WERI-Rb-1 (cell line): Measurements from ENCODE around the gene KNL1.

Source experiments
- DNase-seq: peaks from one replicate; pipeline ENCODE4 v3.0.0-alpha.2; 2020
- H3K27ac ChIP-seq: fragments of 250-450 bp; sonication (Bioruptor Pico); 2 replicates; pipeline ENCODE4 v1.5.1; 2020; ENCODE audit warnings: mild to moderate bottlenecking, moderate library complexity
- H3K27me3 ChIP-seq: fragments of 250-450 bp; sonication (Bioruptor Pico); 2 replicates; pipeline ENCODE4 v1.5.1; 2021; ENCODE audit warnings: mild to moderate bottlenecking, low read depth, moderate library complexity; ENCODE audit not compliant: insufficient read depth, severe bottlenecking
- H3K36me3 ChIP-seq: fragments of 250-450 bp; sonication (Bioruptor Pico); 2 replicates; pipeline ENCODE4 v1.5.1; 2020; ENCODE audit warnings: mild to moderate bottlenecking, moderate library complexity
- H3K4me3 ChIP-seq: 2 replicates; pipeline ENCODE4 v1.5.1; 2011; ENCODE audit warnings: low read depth, mild to moderate bottlenecking, control low read depth, low read length
- H3K9me3 ChIP-seq: fragments of 250-450 bp; sonication (Bioruptor Pico); 2 replicates; pipeline ENCODE4 v1.5.1; 2021; ENCODE audit warnings: mild to moderate bottlenecking, moderate library complexity; ENCODE audit not compliant: severe bottlenecking
- TF ChIP-seq, protein P1 (sequence below): IDR thresholded peaks from 2 replicates; pipeline ENCODE4 v1.5.1; 2011; ENCODE audit warnings: low read depth, mild to moderate bottlenecking, control low read depth, inconsistent platforms, low read length

Gene KNL1, protein sequence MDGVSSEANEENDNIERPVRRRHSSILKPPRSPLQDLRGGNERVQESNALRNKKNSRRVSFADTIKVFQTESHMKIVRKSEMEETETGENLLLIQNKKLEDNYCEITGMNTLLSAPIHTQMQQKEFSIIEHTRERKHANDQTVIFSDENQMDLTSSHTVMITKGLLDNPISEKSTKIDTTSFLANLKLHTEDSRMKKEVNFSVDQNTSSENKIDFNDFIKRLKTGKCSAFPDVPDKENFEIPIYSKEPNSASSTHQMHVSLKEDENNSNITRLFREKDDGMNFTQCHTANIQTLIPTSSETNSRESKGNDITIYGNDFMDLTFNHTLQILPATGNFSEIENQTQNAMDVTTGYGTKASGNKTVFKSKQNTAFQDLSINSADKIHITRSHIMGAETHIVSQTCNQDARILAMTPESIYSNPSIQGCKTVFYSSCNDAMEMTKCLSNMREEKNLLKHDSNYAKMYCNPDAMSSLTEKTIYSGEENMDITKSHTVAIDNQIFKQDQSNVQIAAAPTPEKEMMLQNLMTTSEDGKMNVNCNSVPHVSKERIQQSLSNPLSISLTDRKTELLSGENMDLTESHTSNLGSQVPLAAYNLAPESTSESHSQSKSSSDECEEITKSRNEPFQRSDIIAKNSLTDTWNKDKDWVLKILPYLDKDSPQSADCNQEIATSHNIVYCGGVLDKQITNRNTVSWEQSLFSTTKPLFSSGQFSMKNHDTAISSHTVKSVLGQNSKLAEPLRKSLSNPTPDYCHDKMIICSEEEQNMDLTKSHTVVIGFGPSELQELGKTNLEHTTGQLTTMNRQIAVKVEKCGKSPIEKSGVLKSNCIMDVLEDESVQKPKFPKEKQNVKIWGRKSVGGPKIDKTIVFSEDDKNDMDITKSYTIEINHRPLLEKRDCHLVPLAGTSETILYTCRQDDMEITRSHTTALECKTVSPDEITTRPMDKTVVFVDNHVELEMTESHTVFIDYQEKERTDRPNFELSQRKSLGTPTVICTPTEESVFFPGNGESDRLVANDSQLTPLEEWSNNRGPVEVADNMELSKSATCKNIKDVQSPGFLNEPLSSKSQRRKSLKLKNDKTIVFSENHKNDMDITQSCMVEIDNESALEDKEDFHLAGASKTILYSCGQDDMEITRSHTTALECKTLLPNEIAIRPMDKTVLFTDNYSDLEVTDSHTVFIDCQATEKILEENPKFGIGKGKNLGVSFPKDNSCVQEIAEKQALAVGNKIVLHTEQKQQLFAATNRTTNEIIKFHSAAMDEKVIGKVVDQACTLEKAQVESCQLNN (N-terminal part only)

DNA sequence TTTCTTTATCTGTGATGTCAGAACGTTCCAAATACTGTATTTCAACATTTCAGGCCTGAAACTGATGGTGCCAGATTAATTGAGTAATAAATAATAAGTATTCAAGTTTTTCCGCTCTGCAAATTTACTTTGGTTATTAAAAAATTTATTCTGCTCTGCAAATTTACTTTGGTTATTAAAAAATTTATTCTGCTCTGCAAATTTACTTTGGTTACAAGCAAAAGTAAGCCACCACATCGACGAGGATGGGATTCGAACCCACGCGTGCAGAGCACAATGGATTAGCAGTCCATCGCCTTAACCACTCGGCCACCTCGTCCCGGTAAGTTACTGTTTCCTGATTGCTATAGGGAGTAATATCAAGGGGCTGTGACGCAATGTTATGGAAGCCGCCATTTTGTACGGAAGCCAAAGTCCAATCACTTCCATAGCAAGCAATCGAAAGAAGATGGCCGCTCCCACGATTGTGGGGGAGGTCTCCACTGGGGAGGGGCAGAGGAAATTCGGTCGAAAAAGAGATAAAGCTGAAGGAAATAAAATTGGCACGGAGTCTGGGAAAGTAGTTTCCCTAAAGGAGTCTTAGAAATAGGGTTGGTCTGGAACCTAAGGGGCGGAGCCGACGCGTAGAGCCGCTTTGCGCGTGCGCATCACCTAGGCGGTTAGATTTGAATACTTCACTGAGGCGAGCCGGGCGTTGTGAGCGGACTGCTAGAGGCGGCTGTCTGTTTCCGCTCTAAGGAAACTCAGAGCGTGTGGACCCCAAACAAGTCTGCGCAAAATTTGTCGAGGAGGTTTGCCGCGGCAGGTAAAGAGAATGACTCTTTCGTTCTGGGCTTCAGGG lies at the start of gene KNL1:
Gene KNL1, plus strand, starts transcription at position 662 of the 841 bp plus-strand sequence. CDS start 8,683 bp downstream, outside the sequence.
- peak; percentile 88 for DNase-seq
- TF ChIP-seq, protein P1, sequence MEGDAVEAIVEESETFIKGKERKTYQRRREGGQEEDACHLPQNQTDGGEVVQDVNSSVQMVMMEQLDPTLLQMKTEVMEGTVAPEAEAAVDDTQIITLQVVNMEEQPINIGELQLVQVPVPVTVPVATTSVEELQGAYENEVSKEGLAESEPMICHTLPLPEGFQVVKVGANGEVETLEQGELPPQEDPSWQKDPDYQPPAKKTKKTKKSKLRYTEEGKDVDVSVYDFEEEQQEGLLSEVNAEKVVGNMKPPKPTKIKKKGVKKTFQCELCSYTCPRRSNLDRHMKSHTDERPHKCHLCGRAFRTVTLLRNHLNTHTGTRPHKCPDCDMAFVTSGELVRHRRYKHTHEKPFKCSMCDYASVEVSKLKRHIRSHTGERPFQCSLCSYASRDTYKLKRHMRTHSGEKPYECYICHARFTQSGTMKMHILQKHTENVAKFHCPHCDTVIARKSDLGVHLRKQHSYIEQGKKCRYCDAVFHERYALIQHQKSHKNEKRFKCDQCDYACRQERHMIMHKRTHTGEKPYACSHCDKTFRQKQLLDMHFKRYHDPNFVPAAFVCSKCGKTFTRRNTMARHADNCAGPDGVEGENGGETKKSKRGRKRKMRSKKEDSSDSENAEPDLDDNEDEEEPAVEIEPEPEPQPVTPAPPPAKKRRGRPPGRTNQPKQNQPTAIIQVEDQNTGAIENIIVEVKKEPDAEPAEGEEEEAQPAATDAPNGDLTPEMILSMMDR, result no peak
- Histone ChIP-seq H3K36me3 (no peaks in the 10 kb centered on the region), H3K4me3 (peak within 1 kb of the TSS; percentile 91), H3K27ac (peak within 1 kb of the TSS; percentile 97), H3K9me3 (no peaks in the 10 kb centered on the region), H3K27me3 (no peaks in the 10 kb centered on the region)

DNA sequence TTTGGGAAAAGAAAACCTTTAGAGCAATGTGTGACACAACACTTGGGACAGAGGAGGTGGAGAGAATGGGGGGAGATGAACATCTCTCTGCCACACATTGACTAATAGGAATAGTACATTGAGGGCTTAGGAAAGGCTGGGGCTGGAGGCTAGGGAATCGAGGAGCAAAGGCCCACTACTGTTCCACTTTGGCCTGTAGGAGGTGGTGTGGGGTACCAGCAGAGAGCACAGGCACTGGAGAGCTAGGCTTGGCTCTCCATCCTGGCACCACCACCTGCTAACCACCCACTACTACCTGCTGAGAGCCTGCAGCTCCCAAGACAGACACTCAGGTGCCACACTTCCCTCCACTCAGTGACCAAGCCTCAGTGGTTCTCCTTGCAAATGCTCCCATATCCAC lies 48.6 kb upstream of the KNL1 start:
- no peaks in the 10 kb centered on the region for H3K27me3 ChIP-seq

DNA sequence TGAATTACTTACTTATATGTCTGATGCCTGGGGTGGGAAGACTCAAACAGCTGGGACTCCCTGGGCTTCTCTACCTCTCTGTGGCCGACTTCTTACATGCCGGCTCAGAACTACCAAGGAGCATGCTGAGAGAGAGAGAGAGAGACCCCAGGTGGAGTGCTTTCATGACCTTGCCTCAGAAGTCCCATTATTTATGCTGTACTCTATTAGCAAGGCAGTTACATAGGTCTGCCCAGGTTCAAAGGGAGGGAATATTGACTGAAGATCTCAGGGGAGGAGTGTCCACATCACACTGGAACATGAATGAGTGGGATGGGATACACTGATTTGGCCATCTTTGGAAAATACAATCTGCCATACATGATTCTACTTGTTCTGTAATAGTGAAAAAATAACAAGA lies 45.4 kb upstream of the KNL1 start:
- DNase-seq, result no peak
- Histone ChIP-seq H3K27me3 (no peaks in the 10 kb centered on the region), H3K9me3 (no peaks in the 10 kb centered on the region), H3K4me3 (no peak overlapping the region), H3K36me3 (no peaks in the 10 kb centered on the region), H3K27ac (no peak overlapping the region)
- TF ChIP-seq, protein P1, result no peak

More for the DNA sequence above, 48.6 kb upstream of the KNL1 start:
- no peak for DNase-seq
- H3K4me3 ChIP-seq, result no peak overlapping the region
- H3K9me3 ChIP-seq, result no peaks in the 10 kb centered on the region
- no peaks in the 10 kb centered on the region for H3K36me3 ChIP-seq
- TF ChIP-seq, protein P1, result peak; percentile 43
- H3K27ac ChIP-seq, result no peak overlapping the region

DNA sequence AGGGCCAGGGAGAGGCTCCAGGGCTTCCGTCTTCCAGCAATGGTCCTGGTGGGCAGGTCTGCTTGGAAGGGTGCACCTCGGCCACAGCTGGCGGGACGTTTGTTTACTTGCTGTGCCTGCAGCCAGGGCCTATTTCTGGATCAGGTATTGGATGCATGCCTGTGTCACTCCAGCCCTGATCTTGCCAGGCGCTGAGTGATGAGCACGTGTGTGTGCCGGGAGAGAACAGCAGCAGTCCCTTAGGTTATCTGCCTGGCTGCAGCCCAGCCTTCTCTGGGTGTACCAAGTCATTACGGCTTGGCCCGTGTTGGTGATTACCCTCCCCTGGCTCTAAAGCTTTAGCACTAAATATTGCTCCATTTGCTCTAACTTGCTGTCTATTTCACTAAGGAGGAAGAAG lies 44.2 kb upstream of the KNL1 start:
- H3K27ac ChIP-seq, result no peak overlapping the region
- no peak overlapping the region for H3K4me3 ChIP-seq
- TF ChIP-seq, protein P1, result no peak
- DNase-seq, result no peak
- H3K27me3 ChIP-seq, result no peaks in the 10 kb centered on the region
- no peaks in the 10 kb centered on the region for H3K9me3 ChIP-seq
- H3K36me3 ChIP-seq, result no peaks in the 10 kb centered on the region
